Mesenchymal stem cell (in vitro differentiated cells and primary cell): ENCODE data around the gene NPM3.

Experiments
- DNase-seq: peaks from one replicate; pipeline ENCODE4 v3.0.0-alpha.2; 2013
- H2AFZ ChIP-seq: one replicate; pipeline ENCODE4 v1.6.1; 2013; ENCODE audit warnings: low read depth, mild to moderate bottlenecking, control low read depth, inconsistent platforms, low read length, moderate library complexity
- H2AK5ac ChIP-seq: 2 replicates; pipeline ENCODE4 v1.6.1; 2013; ENCODE audit warnings: low read length, moderate library complexity, mild to moderate bottlenecking, inconsistent platforms; ENCODE audit not compliant: severe bottlenecking
- H2BK120ac ChIP-seq: one replicate; pipeline ENCODE4 v1.6.1; 2013; ENCODE audit warnings: low read depth, mild to moderate bottlenecking, inconsistent platforms, low read length, moderate library complexity
- H2BK12ac ChIP-seq, 2 experiments: one replicate each; pipeline ENCODE4 v1.6.1; 2013; ENCODE audit warnings: inconsistent platforms in 2 of 2, low read length in 2 of 2, mild to moderate bottlenecking in 2 of 2, moderate library complexity in 2 of 2, control low read depth in 1 of 2
- H2BK15ac ChIP-seq: one replicate; pipeline ENCODE4 v1.6.1; 2013; ENCODE audit warnings: mild to moderate bottlenecking, low read depth, inconsistent platforms; ENCODE audit not compliant: poor library complexity, severe bottlenecking
- H2BK5ac ChIP-seq: 2 replicates; pipeline ENCODE4 v1.6.1; 2013; ENCODE audit warnings: low read depth, mild to moderate bottlenecking, low read length, control low read depth, inconsistent platforms; ENCODE audit not compliant: poor library complexity, severe bottlenecking
- H3K14ac ChIP-seq, 2 experiments: one replicate each; pipeline ENCODE4 v1.6.1; 2013; ENCODE audit warnings: inconsistent platforms in 2 of 2, low read length in 2 of 2, control low read depth in 1 of 2, mild to moderate bottlenecking in 1 of 2, moderate library complexity in 1 of 2
- H3K18ac ChIP-seq, 2 experiments: one replicate each; pipeline ENCODE4 v1.6.1; 2013; ENCODE audit warnings: inconsistent platforms in 2 of 2, low read length in 2 of 2, control low read depth in 1 of 2, low read depth in 1 of 2, mild to moderate bottlenecking in 1 of 2
- H3K23ac ChIP-seq, 2 experiments: one replicate each; pipeline ENCODE4 v1.6.1; 2013; ENCODE audit warnings: inconsistent platforms in 2 of 2, low read length in 2 of 2, mild to moderate bottlenecking in 2 of 2, moderate library complexity in 2 of 2, control low read depth in 1 of 2
- H3K27ac ChIP-seq: 2 replicates; pipeline ENCODE4 v1.5.1; 2013; ENCODE audit warnings: mild to moderate bottlenecking, moderate library complexity, low read length, control low read depth, inconsistent platforms; ENCODE audit not compliant: poor library complexity, severe bottlenecking
- H3K27me3 ChIP-seq, 2 experiments: 2 replicates each; pipeline versions ENCODE4 v1.6.1 to v1.7.0; 2013; ENCODE audit warnings: low read length in 2 of 2, mild to moderate bottlenecking in 2 of 2, moderate library complexity in 2 of 2, control low read depth in 1 of 2, inconsistent platforms in 1 of 2; ENCODE audit not compliant: control insufficient read depth in 1 of 2, insufficient read depth in 1 of 2
- H3K36me3 ChIP-seq, 2 experiments: 2 replicates each; pipeline versions ENCODE4 v1.6.1 to v1.7.0; 2013; ENCODE audit warnings: low read length in 2 of 2, control low read depth in 1 of 2, inconsistent platforms in 1 of 2, low read depth in 1 of 2, mild to moderate bottlenecking in 1 of 2; ENCODE audit not compliant: insufficient read depth in 2 of 2, control insufficient read depth in 1 of 2
- H3K4ac ChIP-seq, 2 experiments: one replicate each; pipeline ENCODE4 v1.6.1; 2013; ENCODE audit warnings: inconsistent platforms in 2 of 2, low read length in 2 of 2, mild to moderate bottlenecking in 2 of 2, moderate library complexity in 2 of 2, control low read depth in 1 of 2, low read depth in 1 of 2
- H3K4me1 ChIP-seq: 2 replicates; pipeline ENCODE4 v1.6.1; 2013; ENCODE audit warnings: low read depth, low read length, control low read depth; ENCODE audit not compliant: control insufficient read depth, insufficient read depth
- H3K4me2 ChIP-seq: 2 replicates; pipeline ENCODE4 v1.6.1; 2013; ENCODE audit warnings: low read length, mild to moderate bottlenecking, inconsistent platforms; ENCODE audit not compliant: poor library complexity, severe bottlenecking
- H3K4me3 ChIP-seq, 2 experiments: 2 replicates each; pipeline versions ENCODE4 v1.5.1 to v1.7.0; 2013; ENCODE audit warnings: low read length in 2 of 2, mild to moderate bottlenecking in 2 of 2, control low read depth in 1 of 2, low read depth in 1 of 2; ENCODE audit not compliant: insufficient read depth in 1 of 2
- H3K79me1 ChIP-seq: replicated peaks from 2 replicates; pipeline ENCODE4 v1.6.1; 2013; ENCODE audit warnings: mild to moderate bottlenecking, control low read depth, low read length, inconsistent platforms; ENCODE audit not compliant: poor library complexity, severe bottlenecking
- H3K9ac ChIP-seq: 2 replicates; pipeline ENCODE4 v1.7.0; 2013; ENCODE audit warnings: mild to moderate bottlenecking, low read length, moderate library complexity
- H3K9me3 ChIP-seq: 2 replicates; pipeline ENCODE4 v1.7.0; 2013; ENCODE audit warnings: mild to moderate bottlenecking, low read length; ENCODE audit not compliant: control insufficient read depth
- H4K8ac ChIP-seq: one replicate; pipeline ENCODE4 v1.6.1; 2013; ENCODE audit warnings: inconsistent platforms, mild to moderate bottlenecking, low read length, moderate library complexity
- H4K91ac ChIP-seq: one replicate; pipeline ENCODE4 v1.6.1; 2013; ENCODE audit warnings: mild to moderate bottlenecking, low read length, inconsistent platforms
- WGBS: methylation state at CpG from one replicate; pipeline ENCODE4 v1.1.7; 2013; ENCODE audit warnings: mixed read lengths; 5-methylcytosine and 5-hydroxymethylcytosine counted together

NPM3 gene

DNA sequence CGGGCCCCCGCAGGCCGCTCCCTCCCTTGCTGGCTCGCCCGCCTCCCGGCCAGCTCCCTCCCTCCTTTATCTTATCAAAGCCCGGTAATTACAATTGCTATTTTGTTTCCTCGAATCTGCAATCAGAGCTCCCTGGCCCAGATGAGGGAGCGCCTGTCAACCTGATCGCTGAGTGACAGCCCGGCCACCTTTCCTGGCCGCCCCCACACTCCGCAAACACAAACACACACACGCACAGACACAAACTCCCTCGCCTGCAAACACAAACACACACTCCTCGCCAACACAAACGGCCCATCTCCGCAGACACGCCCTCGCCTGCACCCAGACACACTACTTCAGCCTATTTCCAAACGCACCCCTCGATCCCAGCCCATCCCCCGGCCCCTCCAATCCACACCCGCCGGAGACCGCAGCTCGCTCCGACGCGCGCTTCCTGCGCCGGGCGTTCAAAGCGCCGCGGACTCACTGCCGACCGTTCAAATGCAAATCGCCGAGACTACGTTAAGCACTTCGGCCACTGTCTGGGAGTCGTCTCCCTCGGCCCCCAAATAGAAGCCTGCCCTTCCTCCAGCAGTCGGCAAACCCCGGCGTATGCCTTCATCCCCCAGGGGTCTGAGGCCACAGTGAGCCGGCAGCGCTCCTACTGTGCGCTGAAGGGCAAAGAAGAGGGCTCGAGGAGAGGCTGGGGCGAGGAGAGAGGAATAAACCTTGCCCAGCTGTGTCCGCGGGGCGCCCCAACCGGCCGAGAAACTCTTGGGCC is 4.3 kb downstream of the NPM3 start:
- Histone ChIP-seq H2AFZ (no peak overlapping the region), H3K9me3 (no peaks in the 10 kb centered on the region), H3K79me1 (peaks cover 15% of the 10 kb centered on the region), H4K91ac (no peak overlapping the region), H2AK5ac (no peak overlapping the region), H3K9ac (peak overlapping the region; percentile 52), H3K18ac (no peak overlapping the region), H4K8ac (peak overlapping the region; percentile 53), H3K27ac (no peak overlapping the region), H2BK12ac (no peak overlapping the region), H3K36me3 (peaks cover 8 to 30% of the 10 kb centered on the region in 2 experiments), H3K23ac (no peak overlapping the region), H3K27me3 (peaks cover 40 to 48% of the 10 kb centered on the region in 2 experiments), H3K4me1 (peaks cover 53% of the 10 kb centered on the region), H3K14ac (no peak overlapping the region), H3K4ac (no peak overlapping the region), H2BK120ac (no peak overlapping the region), H3K4me2 (peak overlapping the region; percentile 79), H3K4me3 (peak overlapping the region; percentile 27 to 78), H2BK5ac (no peak overlapping the region), H2BK15ac (peak overlapping the region; percentile 70)
- WGBS: 2% methylated on average over 58 of the region's 58 CpGs
- peak; percentile 68 for DNase-seq

DNA sequence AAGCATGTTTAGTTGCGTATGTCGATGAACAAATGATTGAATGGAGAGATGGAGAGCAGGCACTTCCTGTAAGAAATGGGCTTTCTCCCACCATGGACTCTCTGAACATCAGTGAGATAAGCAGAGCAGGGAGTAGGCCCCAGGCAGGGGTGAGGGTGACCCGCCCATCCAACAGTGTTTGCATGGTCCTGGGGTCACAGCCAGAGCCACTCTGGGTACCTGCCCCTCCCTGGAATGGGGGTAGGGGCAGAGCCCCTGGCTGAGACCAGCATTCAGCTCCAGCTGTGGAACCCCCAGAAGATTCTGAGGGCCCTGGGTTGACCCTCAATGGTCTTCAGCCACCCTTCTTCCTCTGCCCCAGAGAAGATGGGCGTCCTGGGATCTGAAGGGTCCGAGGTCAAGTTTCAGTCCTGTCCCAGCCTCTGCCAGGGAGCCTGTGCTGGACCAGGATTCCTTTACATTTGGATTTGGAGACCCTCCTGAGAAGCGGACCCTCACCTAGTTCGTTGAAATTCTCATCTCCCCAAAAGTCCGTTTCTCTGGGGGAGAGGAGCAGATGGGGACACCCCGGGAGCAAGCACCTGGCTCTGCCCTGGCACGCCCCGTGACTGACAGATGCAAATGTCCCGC is 5.0 kb downstream of the NPM3 start:
- H3K36me3 ChIP-seq: peaks cover 6 to 30% of the 10 kb centered on the region in 2 experiments
- no peak overlapping the region for H2BK120ac ChIP-seq
- WGBS: 40% methylated on average over 12 of the region's 12 CpGs
- no peak overlapping the region for H3K14ac ChIP-seq
- no peak overlapping the region for H2BK12ac ChIP-seq
- H3K23ac ChIP-seq: no peak overlapping the region
- no peak overlapping the region for H2AFZ ChIP-seq
- no peak overlapping the region for H4K8ac ChIP-seq
- no peak overlapping the region for H3K4ac ChIP-seq
- H3K4me3 ChIP-seq: no peak overlapping the region
- no peak overlapping the region for H2BK15ac ChIP-seq
- DNase-seq: no peak
- peaks cover 15% of the 10 kb centered on the region for H3K79me1 ChIP-seq
- H2BK5ac ChIP-seq: no peak overlapping the region
- peaks cover 47 to 55% of the 10 kb centered on the region in 2 experiments for H3K27me3 ChIP-seq
- H2AK5ac ChIP-seq: no peak overlapping the region
- H3K27ac ChIP-seq: no peak overlapping the region
- no peak overlapping the region for H3K9ac ChIP-seq
- H4K91ac ChIP-seq: no peak overlapping the region
- no peak overlapping the region for H3K18ac ChIP-seq
- H3K4me2 ChIP-seq: no peak overlapping the region
- H3K9me3 ChIP-seq: no peaks in the 10 kb centered on the region
- peaks cover 50% of the 10 kb centered on the region for H3K4me1 ChIP-seq

DNA sequence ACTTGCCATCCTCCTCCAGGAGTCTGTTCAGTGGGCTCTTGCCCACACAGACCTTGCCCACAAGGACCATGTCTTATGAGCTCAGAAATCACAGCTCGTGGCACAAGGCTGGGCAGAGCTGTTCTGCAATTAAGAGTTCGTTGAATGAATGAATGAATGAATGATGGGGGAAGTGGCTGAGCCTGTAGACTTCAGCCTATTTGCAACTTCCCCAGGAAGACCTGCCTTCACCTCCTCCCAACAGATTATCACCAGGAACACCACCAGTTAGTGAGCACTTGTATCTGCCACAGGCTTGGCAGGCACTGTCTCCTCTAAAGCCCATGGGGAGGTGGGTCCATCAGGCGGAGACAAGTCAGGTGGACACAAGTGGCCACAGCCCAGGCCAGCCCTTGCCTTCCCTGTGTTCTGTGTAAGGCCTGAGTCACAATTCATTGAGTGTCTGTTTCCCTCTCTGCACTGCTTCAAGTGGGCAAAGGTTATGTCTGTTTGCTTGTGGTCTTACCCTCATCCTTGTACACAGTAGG is 5.6 kb downstream of the NPM3 start:
- H3K27me3 ChIP-seq: peaks cover 53 to 61% of the 10 kb centered on the region in 2 experiments
- H3K14ac ChIP-seq: no peak overlapping the region
- H2BK15ac ChIP-seq: no peak overlapping the region
- H3K9ac ChIP-seq: no peak overlapping the region
- peaks cover 12% of the 10 kb centered on the region for H3K79me1 ChIP-seq
- no peak overlapping the region for H4K8ac ChIP-seq
- H3K9me3 ChIP-seq: no peaks in the 10 kb centered on the region
- H2AK5ac ChIP-seq: no peak overlapping the region
- H2BK5ac ChIP-seq: no peak overlapping the region
- no peak overlapping the region for H3K4me3 ChIP-seq
- no peak overlapping the region for H3K18ac ChIP-seq
- no peak overlapping the region for H3K23ac ChIP-seq
- H3K4me2 ChIP-seq: no peak overlapping the region
- WGBS: 42% methylated on average over 1 of the region's 3 CpGs
- no peak overlapping the region for H3K27ac ChIP-seq
- no peak overlapping the region for H2BK12ac ChIP-seq
- H2AFZ ChIP-seq: no peak overlapping the region
- peaks cover 6 to 30% of the 10 kb centered on the region in 2 experiments for H3K36me3 ChIP-seq
- peaks cover 48% of the 10 kb centered on the region for H3K4me1 ChIP-seq
- DNase-seq: peak; percentile 18
- no peak overlapping the region for H4K91ac ChIP-seq
- no peak overlapping the region for H2BK120ac ChIP-seq
- H3K4ac ChIP-seq: no peak overlapping the region

DNA sequence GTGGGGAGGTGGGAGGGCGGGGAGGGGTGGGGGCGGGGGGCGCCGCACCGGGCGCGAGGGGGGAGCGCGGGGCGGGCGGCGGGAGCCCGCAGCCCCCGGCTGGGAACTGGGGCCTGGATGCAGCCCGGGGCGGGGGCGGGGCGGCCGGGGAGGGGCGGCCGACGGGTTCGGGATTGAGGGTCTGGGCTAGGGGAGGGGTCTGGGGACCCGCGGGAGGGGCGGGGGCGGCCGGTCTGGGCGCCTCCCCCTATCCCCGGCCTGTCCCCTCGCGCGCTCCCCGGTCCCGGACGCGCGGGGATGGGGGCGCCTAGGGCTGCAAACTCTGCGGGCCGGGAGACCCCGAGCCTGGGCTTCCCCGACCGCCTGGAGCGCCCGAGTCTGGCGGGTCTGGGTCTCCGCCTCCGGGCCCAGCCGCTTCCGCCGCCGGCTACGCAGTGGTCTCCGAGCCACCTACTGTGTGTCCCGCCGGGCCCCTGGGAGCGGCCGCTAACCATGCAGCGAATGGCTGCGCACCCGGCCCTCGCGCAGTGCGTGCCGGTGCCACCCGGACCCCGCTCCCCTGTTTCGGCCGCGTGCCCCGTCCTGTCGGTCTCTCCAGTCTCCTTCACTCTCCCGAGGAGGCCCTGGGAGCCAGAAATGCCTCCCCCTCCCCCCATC is 7.0 kb downstream of the NPM3 start:
- 3% methylated on average over 35 of the region's 74 CpGs for WGBS
- peaks cover 67 to 75% of the 10 kb centered on the region in 2 experiments for H3K27me3 ChIP-seq

More for the DNA sequence above, 7.0 kb downstream of the NPM3 start:
- H3K36me3 ChIP-seq: peaks cover 0 to 20% of the 10 kb centered on the region in 2 experiments
- H2BK15ac ChIP-seq: no peak overlapping the region
- no peak overlapping the region for H2AK5ac ChIP-seq
- no peak overlapping the region for H4K8ac ChIP-seq
- no peak overlapping the region for H2BK12ac ChIP-seq
- H3K4me1 ChIP-seq: peaks cover 36% of the 10 kb centered on the region
- peaks cover 4% of the 10 kb centered on the region for H3K79me1 ChIP-seq
- H3K4ac ChIP-seq: no peak overlapping the region
- H3K9ac ChIP-seq: no peak overlapping the region
- no peak overlapping the region for H3K14ac ChIP-seq
- H3K4me3 ChIP-seq: no peak overlapping the region
- no peak overlapping the region for H4K91ac ChIP-seq
- H2AFZ ChIP-seq: no peak overlapping the region
- no peak for DNase-seq
- no peak overlapping the region for H3K27ac ChIP-seq
- no peak overlapping the region for H3K23ac ChIP-seq
- H3K18ac ChIP-seq: no peak overlapping the region
- peak overlapping the region; percentile 26 for H3K4me2 ChIP-seq
- H2BK5ac ChIP-seq: no peak overlapping the region
- no peaks in the 10 kb centered on the region for H3K9me3 ChIP-seq
- no peak overlapping the region for H2BK120ac ChIP-seq
